H9 (cell line): Measurements from ENCODE around the gene MAN1A1. TPM values are rescaled to one million over a fixed set of nuclear protein-coding genes. Genes with fewer than 3 reads are reported as not detected.

Experiments
- DNase-seq: peaks from one replicate; pipeline ENCODE4 v3.0.0-alpha.2; 2017
- H2AFZ ChIP-seq: one replicate; pipeline ENCODE4 v1.6.1; 2013; ENCODE audit warnings: mild to moderate bottlenecking, low read length, control low read depth, moderate library complexity
- H2AK5ac ChIP-seq: 2 replicates; pipeline ENCODE4 v1.6.1; 2013; ENCODE audit warnings: low read length, control low read depth, mixed read lengths; ENCODE audit not compliant: insufficient read length
- H2BK120ac ChIP-seq: one replicate; pipeline ENCODE4 v1.6.1; 2013; ENCODE audit warnings: low read depth, mild to moderate bottlenecking, low read length, control low read depth, inconsistent platforms; ENCODE audit not compliant: poor library complexity, severe bottlenecking
- H2BK12ac ChIP-seq: 2 replicates; pipeline ENCODE4 v1.6.1; 2013; ENCODE audit warnings: low read length, control low read depth, mixed read lengths, low read depth; ENCODE audit not compliant: insufficient read length
- H2BK15ac ChIP-seq: 2 replicates; pipeline ENCODE4 v1.6.1; 2013; ENCODE audit warnings: low read depth, low read length, control low read depth
- H2BK20ac ChIP-seq: one replicate; pipeline ENCODE4 v1.6.1; 2013; ENCODE audit warnings: low read depth, mild to moderate bottlenecking, low read length, control low read depth, inconsistent platforms; ENCODE audit not compliant: poor library complexity, severe bottlenecking
- H2BK5ac ChIP-seq: 2 replicates; pipeline ENCODE4 v1.6.1; 2013; ENCODE audit warnings: low read length, control low read depth, mixed read lengths; ENCODE audit not compliant: insufficient read length
- H3K14ac ChIP-seq: 2 replicates; pipeline ENCODE4 v1.6.1; 2013; ENCODE audit warnings: low read length, control low read depth; ENCODE audit not compliant: insufficient read depth
- H3K18ac ChIP-seq: 2 replicates; pipeline ENCODE4 v1.6.1; 2013; ENCODE audit warnings: low read depth, mild to moderate bottlenecking, mixed read lengths, low read length, control low read depth; ENCODE audit not compliant: insufficient read length
- H3K23ac ChIP-seq: 2 replicates; pipeline ENCODE4 v1.6.1; 2013; ENCODE audit warnings: low read length, control low read depth, mixed read lengths, low read depth; ENCODE audit not compliant: insufficient read length
- H3K23me2 ChIP-seq: 2 replicates; pipeline ENCODE4 v1.6.1; 2013; ENCODE audit warnings: low read depth, mild to moderate bottlenecking, mixed read lengths, low read length, control low read depth; ENCODE audit not compliant: insufficient read length, poor library complexity, severe bottlenecking
- H3K27ac ChIP-seq: 2 replicates; pipeline ENCODE4 v1.5.1; 2013; ENCODE audit warnings: low read length, control low read depth, mixed read lengths, low read depth; ENCODE audit not compliant: insufficient read length
- H3K27me3 ChIP-seq: 2 replicates; pipeline ENCODE4 v1.6.1; 2013; ENCODE audit warnings: low read length, control low read depth, inconsistent platforms; ENCODE audit not compliant: insufficient read depth
- H3K4ac ChIP-seq: 2 replicates; pipeline ENCODE4 v1.6.1; 2013; ENCODE audit warnings: low read depth, mild to moderate bottlenecking, control low read depth, inconsistent platforms, low read length, moderate library complexity
- H3K4me1 ChIP-seq: 2 replicates; pipeline ENCODE4 v1.6.1; 2013; ENCODE audit warnings: low read length, control low read depth, inconsistent platforms; ENCODE audit not compliant: insufficient read depth
- H3K4me2 ChIP-seq: 2 replicates; pipeline ENCODE4 v1.6.1; 2013; ENCODE audit warnings: low read length, control low read depth, mixed read lengths; ENCODE audit not compliant: insufficient read length, insufficient read depth
- H3K56ac ChIP-seq: 2 replicates; pipeline ENCODE4 v1.6.1; 2013; ENCODE audit warnings: low read depth, mild to moderate bottlenecking, mixed read lengths, low read length, control low read depth; ENCODE audit not compliant: insufficient read length
- H3K79me1 ChIP-seq: 2 replicates; pipeline ENCODE4 v1.6.1; 2013; ENCODE audit warnings: low read depth, mild to moderate bottlenecking, moderate library complexity, low read length, control low read depth, inconsistent platforms; ENCODE audit not compliant: insufficient read depth, poor library complexity, severe bottlenecking
- H3K79me2 ChIP-seq: 2 replicates; pipeline ENCODE4 v1.6.1; 2013; ENCODE audit warnings: low read length, control low read depth, inconsistent platforms; ENCODE audit not compliant: insufficient read depth
- H3K9ac ChIP-seq: 2 replicates; pipeline ENCODE4 v1.6.1; 2013; ENCODE audit warnings: low read length, control low read depth, mixed read lengths; ENCODE audit not compliant: insufficient read length; ENCODE audit errors: extremely low read depth
- H3K9me3 ChIP-seq: one replicate; pipeline ENCODE4 v1.6.1; 2013; ENCODE audit warnings: low read depth, low read length, inconsistent platforms; ENCODE audit not compliant: control insufficient read depth
- H3T11ph ChIP-seq: one replicate; pipeline ENCODE4 v1.6.1; 2013; ENCODE audit warnings: mild to moderate bottlenecking, low read length, control low read depth, inconsistent platforms
- H4K20me1 ChIP-seq: one replicate; pipeline ENCODE4 v1.6.1; 2013; ENCODE audit not compliant: control insufficient read depth, insufficient read length, insufficient read depth
- H4K5ac ChIP-seq: 2 replicates; pipeline ENCODE4 v1.6.1; 2013; ENCODE audit warnings: low read depth, mild to moderate bottlenecking, mixed read lengths, low read length, control low read depth; ENCODE audit not compliant: insufficient read length
- H4K8ac ChIP-seq: replicated peaks from 2 replicates; pipeline ENCODE4 v1.6.1; 2013; ENCODE audit warnings: low read length, control low read depth, mixed read lengths, low read depth; ENCODE audit not compliant: insufficient read length
- H4K91ac ChIP-seq: 2 replicates; pipeline ENCODE4 v1.6.1; 2013; ENCODE audit warnings: low read depth, mild to moderate bottlenecking, moderate library complexity, mixed read lengths, low read length, control low read depth; ENCODE audit not compliant: insufficient read length
- H3K27ac Mint-ChIP-seq, 3 experiments: 2 replicates in 2 of 3; 3 replicates in 1 of 3; pipeline ENCODE4 v1.8.0; 2020 to 2021; ENCODE audit warnings: mixed read lengths in 3 of 3, mild to moderate bottlenecking in 1 of 3, moderate library complexity in 1 of 3
- H3K27me3 Mint-ChIP-seq: 2 replicates; pipeline ENCODE4 v1.8.0; 2021; ENCODE audit warnings: low read depth, mild to moderate bottlenecking, moderate library complexity, mixed read lengths
- H3K36me3 Mint-ChIP-seq, 3 experiments: 2 replicates in 2 of 3; 3 replicates in 1 of 3; pipeline ENCODE4 v1.8.0; 2020 to 2021; ENCODE audit warnings: low read depth in 3 of 3, mixed read lengths in 3 of 3; ENCODE audit not compliant: insufficient read depth in 1 of 3
- H3K4me1 Mint-ChIP-seq, 2 experiments: 2 replicates each; pipeline ENCODE4 v1.8.0; 2020; ENCODE audit warnings: mixed read lengths in 2 of 2
- H3K4me3 Mint-ChIP-seq, 2 experiments: 2 replicates in 1 of 2; 3 replicates in 1 of 2; pipeline ENCODE4 v1.8.0; 2020 to 2021; ENCODE audit warnings: mild to moderate bottlenecking in 2 of 2, mixed read lengths in 2 of 2, moderate library complexity in 1 of 2
- H3K9me3 Mint-ChIP-seq, 2 experiments: 2 replicates in 1 of 2; 3 replicates in 1 of 2; pipeline ENCODE4 v1.8.0; 2020; ENCODE audit warnings: mild to moderate bottlenecking in 2 of 2, mixed read lengths in 2 of 2, moderate library complexity in 1 of 2
- WGBS: extraction: QIAGEN DNeasy Blood & Tissue Kit; methylation state at CpG from one replicate; pipeline ENCODE4 v1.1.7; 2013; ENCODE audit warnings: missing lambda C conversion rate, low lambda C conversion rate, mixed read lengths; ENCODE audit not compliant: insufficient read length; ENCODE audit errors: extremely low coverage; 5-methylcytosine and 5-hydroxymethylcytosine counted together
- total RNA-seq: library from RNA; stranded (reverse); gene quantifications from 2 replicates; pipeline ENCODE4 v1.2.1, GENCODE V29; 2021
- TF ChIP-seq, protein P1 (sequence below): fragments of 200-600 bp; sonication (generic); conservative IDR thresholded peaks from 3 replicates; pipeline ENCODE4 v1.8.0; 2021; ENCODE audit warnings: antibody characterized with exemption, mild to moderate bottlenecking

Gene MAN1A1
- total RNA-seq, 1 experiment from 2014 or later: 1.6 TPM

DNA sequence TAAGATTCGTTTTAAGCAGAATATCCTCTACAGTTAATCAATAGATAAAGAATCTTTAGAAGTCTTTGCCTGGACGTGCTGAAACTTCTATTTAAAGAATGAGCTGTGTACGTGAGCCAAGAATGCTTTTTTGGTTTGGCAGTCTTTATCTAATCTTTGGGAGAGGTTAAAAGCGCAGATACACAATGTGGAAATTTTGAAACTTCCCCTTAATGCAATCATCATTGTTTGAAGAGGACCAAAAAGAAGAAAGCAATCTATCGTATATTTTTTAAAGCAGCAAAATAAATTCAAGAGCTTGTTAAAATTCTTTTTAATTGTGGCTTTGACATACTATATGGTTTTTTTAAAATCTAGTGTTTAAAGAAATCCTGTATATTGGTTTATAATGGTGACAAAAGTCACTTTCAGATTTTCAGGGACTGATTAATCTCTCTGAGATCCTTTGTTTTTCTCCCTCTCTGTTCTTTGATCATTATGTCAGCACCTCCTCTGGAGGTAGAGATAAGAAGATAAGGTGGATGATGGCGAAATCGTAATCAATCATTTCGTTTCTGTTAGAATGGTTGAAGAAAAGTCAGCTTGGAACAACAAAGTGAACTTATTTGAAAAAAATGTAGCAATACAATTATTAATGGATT, 179.0 kb downstream of the MAN1A1 start:
- Histone ChIP-seq H3K4me2 (no peak overlapping the region), H3K79me2 (no peaks in the 10 kb centered on the region), H4K5ac (no peak overlapping the region), H3K56ac (no peak overlapping the region), H3K14ac (no peak overlapping the region), H3K9ac (no peak overlapping the region), H3T11ph (no peak overlapping the region), H3K79me1 (no peaks in the 10 kb centered on the region), H4K8ac (no peak overlapping the region), H3K18ac (no peak overlapping the region), H3K4me1 (no peaks in the 10 kb centered on the region), H4K20me1 (no peaks in the 10 kb centered on the region), H2AFZ (no peak overlapping the region), H3K23ac (no peak overlapping the region), H3K27me3 (no peaks in the 10 kb centered on the region), H3K23me2 (no peaks in the 10 kb centered on the region), H3K4ac (no peak overlapping the region), H2BK120ac (no peak overlapping the region), H2BK20ac (no peak overlapping the region), H2AK5ac (no peak overlapping the region), H2BK12ac (no peak overlapping the region), H2BK5ac (no peak overlapping the region), H4K91ac (no peak overlapping the region), H3K9me3 (no peaks in the 10 kb centered on the region), H2BK15ac (no peak overlapping the region), H3K27ac (no peak overlapping the region)
- H3K27me3 Mint-ChIP-seq: no peaks in the 10 kb centered on the region; the same call in 1 of the 2 replicates
- H3K4me3 Mint-ChIP-seq: no peak overlapping the region
- H3K36me3 Mint-ChIP-seq: no peaks in the 10 kb centered on the region
- TF ChIP-seq, protein P1, sequence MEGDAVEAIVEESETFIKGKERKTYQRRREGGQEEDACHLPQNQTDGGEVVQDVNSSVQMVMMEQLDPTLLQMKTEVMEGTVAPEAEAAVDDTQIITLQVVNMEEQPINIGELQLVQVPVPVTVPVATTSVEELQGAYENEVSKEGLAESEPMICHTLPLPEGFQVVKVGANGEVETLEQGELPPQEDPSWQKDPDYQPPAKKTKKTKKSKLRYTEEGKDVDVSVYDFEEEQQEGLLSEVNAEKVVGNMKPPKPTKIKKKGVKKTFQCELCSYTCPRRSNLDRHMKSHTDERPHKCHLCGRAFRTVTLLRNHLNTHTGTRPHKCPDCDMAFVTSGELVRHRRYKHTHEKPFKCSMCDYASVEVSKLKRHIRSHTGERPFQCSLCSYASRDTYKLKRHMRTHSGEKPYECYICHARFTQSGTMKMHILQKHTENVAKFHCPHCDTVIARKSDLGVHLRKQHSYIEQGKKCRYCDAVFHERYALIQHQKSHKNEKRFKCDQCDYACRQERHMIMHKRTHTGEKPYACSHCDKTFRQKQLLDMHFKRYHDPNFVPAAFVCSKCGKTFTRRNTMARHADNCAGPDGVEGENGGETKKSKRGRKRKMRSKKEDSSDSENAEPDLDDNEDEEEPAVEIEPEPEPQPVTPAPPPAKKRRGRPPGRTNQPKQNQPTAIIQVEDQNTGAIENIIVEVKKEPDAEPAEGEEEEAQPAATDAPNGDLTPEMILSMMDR: no peak
- H3K4me1 Mint-ChIP-seq: no peaks in the 10 kb centered on the region; a peak in 1 of 4 replicates
- no peak for DNase-seq
- H3K9me3 Mint-ChIP-seq: no peaks in the 10 kb centered on the region
- WGBS: no CpG with 5 or more reads among the region's 8 CpGs
- no peak overlapping the region for H3K27ac Mint-ChIP-seq
